GM18502 (cell line): Measurements from ENCODE around the gene TLDC2.
"Not testable (repeated sequence)": the region's sequence is repeated elsewhere in the genome, so short reads cannot be mapped to it uniquely, and the experiment has no call there.

Source experiments
- ATAC-seq: cut with Tn5 transposase; IDR thresholded peaks from one replicate; pipeline ENCODE4 v1.9.1; 2021; ENCODE audit warnings: mild to moderate bottlenecking; ENCODE audit not compliant: unreplicated experiment, poor library complexity

The TLDC2 gene

GRCh38 chr20:36875702-36876472 lies at the start of gene TLDC2:
TSS of gene TLDC2 (plus strand) at chr20:36876138. CDS start at chr20:36876175, 37 bp downstream.
- no peak for ATAC-seq

DNA sequence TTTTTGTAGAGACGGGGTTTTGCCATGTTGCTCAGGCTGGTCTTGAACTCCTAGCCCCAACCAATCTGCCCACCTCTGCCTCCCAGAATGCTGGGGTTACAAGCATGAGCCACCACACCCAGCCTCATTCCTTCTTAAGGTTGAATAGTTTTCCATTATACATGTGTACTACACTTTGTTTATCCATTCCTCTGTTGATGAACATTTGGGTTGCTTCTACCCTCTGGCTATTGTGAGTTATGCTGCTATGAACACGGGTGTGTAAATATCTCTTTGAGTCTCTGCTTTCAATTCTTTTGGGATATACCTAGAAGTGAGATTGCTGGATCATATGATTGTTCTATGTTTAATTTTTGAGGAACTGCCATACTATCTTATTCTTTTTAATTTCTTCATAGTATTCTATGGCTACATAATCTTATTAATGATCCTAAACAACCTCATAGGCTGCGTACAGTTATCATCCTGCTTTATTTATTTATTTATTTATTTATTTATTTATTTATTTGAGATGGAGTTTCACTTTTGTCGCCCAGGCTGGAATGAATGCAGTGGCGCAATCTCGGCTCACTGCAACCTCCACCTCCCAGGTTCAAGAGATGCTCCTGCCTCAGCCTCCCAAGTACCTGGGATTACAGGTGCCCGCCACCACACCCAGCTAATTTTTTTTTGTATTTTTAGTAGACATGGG lies 49.2 kb upstream of the TLDC2 start:
- no peak for ATAC-seq

DNA sequence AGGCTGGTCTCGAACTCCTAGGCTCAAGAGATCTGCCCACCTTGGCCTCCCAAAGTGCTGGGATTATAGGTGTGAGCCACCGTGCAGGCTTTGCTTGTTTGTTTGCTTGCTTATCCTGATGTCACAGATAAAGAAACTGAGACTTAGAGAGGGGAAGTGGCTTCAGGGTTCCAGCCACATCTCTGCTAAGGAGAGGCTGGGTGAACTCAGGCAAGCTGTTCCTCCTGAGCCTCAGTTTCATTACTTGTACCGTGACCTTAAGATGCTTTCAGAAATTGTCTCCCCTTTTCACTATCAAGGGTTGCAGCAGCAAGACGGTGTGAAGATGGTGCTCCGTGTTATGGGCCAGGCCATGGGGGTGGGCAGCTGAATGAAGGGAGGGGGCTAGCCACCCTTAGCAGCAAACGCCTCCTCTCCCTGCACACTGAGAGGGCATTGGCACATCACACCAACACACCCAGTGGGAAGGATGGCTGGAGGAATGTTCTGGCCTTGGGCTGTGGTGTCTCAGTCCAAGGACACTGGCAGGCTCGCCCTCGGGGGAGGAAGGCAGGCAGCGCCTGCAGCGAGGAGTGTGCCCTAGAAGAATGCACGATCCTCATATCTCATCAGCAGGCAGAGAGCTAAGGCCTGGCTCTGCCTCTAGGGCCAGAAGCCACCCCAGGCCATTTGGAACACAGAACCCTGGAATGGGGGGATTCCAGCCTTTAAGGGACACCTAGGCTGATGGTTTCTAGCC lies 48.2 kb upstream of the TLDC2 start:
- peak; percentile 80 for ATAC-seq

- no peak for ATAC-seq
Measured at GRCh38 chr20:36830791-36831691, 44.9 kb upstream of the TLDC2 start.

- no peak for ATAC-seq
Measured at GRCh38 chr20:36832791-36833190, 43.1 kb upstream of the TLDC2 start.

DNA sequence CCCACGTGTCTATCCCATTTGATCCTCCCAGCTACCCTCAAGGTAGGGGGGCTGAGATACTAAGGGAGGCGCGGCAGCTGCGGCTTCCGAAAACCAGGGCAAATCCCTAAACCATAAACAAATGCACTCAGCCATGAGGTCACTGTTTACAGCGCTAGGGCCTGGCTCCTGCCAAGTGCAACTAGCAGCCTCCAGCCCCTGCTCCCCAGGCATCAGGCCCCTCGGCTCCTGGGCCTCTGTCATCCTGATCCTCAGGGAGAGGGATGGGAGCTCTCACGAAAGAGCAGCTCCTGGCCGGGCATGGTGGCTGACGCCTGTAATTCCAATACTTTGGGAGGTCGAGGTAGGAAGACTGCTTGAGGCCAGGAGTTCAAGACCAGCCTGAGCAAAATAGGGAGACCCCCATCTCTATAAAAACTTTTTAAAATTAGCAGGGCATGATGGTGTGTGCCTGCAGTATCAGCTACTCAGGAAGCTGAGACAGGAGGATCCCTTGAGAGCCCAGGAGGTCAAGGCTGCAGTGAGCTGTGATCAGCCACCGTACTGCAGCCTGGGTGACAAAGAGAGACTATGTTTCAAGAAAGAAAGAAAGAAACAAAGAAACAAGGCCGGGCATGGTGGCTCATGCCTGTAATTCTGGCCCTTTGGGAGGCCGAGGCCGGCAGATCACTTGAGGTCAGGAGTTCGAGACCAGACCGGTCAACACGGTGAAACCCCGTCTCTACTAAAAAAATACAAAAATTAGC lies 42.5 kb upstream of the TLDC2 start:
- ATAC-seq: no peak

DNA sequence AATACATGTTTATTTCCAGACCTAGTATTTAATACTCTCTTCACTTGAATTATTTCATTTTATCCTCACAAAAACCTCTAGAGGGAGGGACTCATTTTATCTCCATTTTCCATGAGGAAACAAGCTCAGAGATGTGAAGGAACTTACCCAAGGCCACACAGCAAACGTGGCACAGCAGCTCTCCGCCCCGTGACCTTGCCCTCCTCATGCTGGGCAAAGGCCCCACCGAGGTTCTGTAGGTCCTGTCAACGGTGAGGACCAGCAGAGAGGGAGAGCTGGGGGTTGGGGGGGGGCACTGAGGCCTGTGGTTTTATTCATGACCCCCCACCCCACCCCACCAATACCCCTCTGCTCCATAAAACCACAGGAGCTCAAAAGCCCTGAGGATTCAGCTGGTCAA lies 40.9 kb upstream of the TLDC2 start:
- no peak for ATAC-seq

GRCh38 chr20:36835453-36836198 lies 40.3 kb upstream of the TLDC2 start:
- ATAC-seq: peak; percentile 90

- ATAC-seq: no peak
Measured at GRCh38 chr20:36836591-36837269, 39.2 kb upstream of the TLDC2 start.

DNA sequence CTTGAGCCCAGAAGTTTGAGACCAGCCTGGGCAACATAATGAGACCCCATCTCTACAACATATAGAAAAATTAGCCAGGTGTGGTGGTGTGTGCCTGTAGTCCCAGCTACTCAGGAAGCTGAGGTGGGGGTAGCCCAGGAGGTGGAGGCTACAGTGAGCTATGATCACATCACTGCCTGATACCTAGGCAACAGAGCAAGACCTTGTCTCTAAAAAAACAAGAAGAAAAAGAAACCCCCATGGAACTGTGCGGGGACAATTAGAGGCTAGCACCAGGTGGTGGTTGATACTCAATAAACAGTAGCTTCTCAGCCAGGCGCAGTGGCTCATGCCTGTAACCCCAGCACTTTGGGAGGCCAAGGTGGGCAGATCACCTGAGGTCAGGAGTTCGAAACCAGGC lies 37.6 kb upstream of the TLDC2 start:
- not testable (repeated sequence) for ATAC-seq

DNA sequence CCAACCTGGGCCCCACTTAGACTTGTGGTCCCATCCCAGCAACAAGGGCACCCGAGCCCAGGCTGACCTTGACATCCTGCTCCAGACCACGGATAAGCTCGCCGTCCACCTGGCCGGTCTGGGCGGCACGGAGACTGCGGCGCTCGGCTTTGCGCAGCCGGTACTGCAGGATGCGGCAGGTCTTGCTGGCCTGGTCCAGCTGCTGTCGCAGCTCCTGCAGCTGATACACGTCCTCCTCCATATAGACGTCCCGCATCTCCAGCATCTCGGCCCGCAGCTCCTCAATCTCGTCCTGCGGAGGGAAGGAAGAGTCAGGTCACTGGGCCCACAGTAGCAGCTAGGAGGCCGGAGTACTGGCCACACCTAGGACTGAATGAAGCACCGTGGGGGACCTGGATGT lies 36.8 kb upstream of the TLDC2 start:
- no peak for ATAC-seq

DNA sequence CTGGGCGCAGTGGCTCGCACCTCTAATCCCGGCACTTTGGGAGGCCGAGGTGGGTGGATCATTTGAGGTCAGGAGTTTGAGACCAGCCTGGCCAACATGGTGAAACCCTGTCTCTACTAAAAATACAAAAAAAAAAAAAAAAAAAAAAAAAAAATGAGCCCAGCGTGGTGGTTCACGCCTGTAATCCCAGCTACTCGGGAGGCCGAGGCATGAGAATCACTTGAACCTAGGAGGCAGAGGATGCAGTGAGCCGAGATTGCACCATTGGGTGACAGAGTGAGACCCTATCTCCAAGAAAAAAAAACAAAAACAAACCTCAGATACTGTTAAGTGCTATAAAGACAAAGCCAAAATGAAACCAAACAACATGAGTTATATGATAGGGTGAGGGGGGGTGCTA lies 34.9 kb upstream of the TLDC2 start:
- not testable (repeated sequence) for ATAC-seq

GRCh38 chr20:36845288-36845971 lies 30.5 kb upstream of the TLDC2 start:
- ATAC-seq: no peak

DNA sequence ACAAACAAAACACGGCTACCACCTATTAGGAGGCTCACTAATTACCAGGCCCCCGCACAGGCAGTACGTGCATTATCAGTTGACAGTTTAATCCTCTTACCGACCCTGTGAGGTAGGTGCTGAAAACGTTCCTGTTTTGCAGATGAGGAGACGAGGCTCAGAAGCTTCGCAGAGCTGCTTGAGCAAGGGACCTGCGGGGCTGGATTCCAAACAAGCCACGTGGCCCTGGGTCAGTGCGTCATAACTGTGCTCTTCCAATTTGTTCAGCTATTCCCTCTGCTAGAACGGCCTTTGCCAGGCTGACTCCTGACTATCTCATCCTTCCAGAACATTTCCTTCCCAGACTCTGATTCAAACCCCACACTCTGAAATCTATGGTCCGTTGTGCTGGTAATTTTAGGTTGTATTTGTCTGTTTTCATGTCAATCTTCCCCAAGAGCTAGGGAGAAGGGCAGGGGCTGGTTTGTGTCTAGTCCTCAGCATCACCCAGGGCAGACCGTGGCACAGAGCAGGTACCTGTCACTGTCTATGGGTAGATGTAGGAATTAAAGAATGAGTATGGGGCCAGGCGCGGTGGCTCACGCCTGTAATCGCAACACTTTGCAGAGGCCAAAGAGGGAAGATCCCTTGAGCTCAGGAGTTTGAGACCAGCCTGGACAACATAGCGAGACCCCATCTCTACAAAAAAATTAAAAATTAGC lies 28.8 kb upstream of the TLDC2 start:
- no peak for ATAC-seq

- no peak for ATAC-seq
Measured at GRCh38 chr20:36847710-36848040, 28.3 kb upstream of the TLDC2 start.

- no peak for ATAC-seq
Measured at GRCh38 chr20:36848078-36848660, 27.8 kb upstream of the TLDC2 start.

GRCh38 chr20:36848677-36849076 lies 27.3 kb upstream of the TLDC2 start:
- ATAC-seq: no peak
